Activated CD8-positive, alpha-beta memory T cell treated with anti-CD3 and anti-CD28 coated beads, Interleukin-2, amount 50 U/mL, for 1 hour (primary cell): ENCODE data around the gene LRRC8E.
"Not testable (repeated sequence)": the region's sequence is repeated elsewhere in the genome, so short reads cannot be mapped to it uniquely, and the experiment has no call there.

ENCODE experiments used
- DNase-seq: peaks from one replicate; pipeline ENCODE4 v3.0.0-alpha.2; 2020; ENCODE audit errors: extremely low read depth

LRRC8E gene

DNA sequence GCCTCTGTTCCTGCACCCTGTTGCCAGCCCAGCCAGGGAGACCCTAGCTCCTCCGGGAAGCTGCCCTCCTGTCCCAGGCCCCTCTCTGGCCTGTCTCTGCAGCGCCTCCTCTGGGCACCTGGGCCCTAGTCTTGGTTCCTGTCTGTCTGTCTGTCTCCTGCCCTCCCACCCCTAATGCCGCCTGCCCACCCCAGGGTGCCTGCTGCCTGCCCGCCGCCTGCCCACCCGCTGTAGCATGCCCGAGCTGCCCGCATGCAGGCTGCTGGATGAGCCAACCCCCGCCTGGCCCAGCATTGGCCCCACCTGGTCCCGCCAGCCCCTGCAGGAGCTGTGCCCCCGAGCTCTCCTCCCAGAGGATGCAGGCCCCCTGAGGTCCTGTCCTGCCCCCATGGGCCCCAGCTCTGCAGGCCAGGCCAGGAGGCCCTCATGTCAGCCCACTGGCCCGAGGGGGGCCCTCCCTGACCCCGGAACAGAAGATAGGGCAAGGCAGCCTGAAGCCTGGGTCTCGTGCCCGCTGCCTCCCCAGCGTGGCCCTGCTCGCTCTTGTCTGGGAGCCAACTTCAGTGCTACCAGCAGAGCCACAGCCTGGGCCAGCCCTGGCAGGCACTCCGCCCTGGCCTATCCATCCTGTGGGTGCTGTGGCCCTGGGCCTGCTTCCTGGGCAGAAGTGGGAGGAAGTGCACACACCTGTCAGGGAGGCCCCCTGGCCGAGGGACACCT is 20.6 kb downstream of the LRRC8E start:
- no peak for DNase-seq

GRCh38 chr19:7909471-7910067 is 21.3 kb downstream of the LRRC8E start:
- DNase-seq, result no peak

GRCh38 chr19:7910321-7911161 is 22.2 kb downstream of the LRRC8E start:
- no peak for DNase-seq

DNA sequence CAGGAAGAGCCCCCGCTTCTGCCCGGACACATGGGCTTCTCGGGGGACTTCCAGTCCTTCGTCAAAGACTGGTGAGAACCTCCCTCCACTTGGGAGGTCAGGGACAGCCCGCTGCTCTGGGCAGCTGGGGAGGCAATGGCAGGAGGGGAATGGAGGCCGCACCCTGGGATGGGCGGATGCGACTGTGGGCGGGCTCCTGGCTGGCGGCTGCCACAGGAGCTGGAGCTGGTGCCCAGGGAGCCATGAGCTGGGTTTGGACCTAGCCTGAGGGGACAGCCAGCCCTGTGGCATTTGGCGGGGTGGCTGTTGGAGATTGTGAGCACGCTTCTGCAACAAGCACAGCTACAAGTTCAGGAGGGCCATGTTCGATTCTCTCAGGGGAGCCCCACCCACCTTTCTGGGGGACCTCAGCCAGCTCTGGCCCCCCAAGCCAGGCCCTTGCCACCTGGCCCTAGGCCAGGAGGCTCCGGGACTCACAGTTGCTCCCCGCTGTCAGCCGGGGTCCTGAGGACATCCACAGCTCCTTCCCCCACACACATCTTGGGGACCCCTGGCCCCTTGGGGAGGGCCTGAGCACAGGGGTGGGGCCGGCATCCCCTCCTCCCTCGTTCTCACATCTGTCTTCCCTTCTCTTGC is 23.3 kb downstream of the LRRC8E start:
- no peak for DNase-seq

DNA sequence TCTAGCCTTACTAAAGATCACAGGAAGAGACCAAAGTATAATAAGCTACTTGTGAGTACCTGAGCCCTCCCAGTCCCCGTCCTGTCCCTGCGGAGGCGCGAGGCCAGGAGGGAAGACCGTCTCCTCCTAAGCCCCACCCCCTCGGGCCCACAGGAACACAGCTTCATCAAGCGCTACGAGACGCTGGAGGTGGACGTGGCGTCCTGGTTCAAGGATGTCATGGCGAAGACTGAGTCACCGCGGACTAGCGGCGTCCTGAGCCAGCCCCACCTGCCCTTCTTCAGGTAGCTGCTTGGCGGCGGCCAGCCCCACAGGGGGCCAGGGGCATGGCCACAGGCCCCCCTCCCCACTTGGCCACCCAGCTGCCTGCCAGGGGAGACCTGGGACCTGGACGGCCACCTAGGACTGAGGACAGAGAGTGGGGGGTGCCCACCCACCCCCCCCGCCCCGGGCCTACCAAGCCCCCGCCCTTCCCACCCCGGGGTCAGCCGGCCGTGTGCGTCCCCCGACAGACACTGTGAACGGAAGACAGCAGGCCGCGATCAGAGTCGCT is 23.9 kb downstream of the LRRC8E start:
- DNase-seq, result no peak

- DNase-seq, result no peak
These were observed 24.6 kb downstream of the LRRC8E start for GRCh38 chr19:7912697-7913564.

DNA sequence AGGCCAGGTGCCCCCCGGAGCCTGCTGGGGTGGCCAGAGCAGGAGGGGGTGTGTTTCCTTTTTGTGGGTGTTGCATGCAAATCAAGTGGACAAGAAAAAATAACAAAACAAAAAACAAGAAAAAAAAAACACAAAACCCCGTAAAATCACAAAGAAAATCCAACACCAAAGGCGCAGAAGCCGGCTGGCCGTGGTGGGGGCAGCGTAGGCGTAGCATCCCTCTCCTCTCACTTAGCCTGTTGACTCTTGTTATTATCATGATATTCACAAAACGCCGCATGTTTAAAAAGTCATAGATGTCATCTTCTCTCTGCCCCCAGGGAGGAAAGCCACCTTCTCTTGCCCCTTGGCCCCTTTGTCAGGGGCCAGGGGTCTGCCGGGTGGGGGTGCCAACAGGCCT is 25.3 kb downstream of the LRRC8E start:
- DNase-seq, result no peak

DNA sequence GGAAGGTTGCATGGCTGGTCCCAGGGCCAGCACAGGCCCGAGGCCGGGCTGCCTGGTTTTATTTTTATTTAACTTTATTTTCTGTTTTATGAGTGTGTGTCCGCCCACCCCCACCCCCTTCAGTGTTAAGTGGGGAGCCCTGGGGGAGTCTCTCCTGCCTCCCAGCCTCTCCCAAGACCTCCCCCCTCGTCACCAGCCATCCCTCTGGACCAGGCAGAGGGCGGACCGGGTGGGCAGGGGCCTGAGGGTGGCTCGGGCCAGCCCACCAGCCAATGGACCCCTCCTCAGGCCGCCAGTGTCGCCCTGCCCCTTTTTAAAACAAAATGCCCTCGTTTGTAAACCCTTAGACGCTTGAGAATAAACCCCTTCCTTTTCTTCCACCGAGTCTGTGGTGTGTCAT is 25.8 kb downstream of the LRRC8E start:
- DNase-seq, result no peak

- no peak for DNase-seq
These were observed 26.3 kb downstream of the LRRC8E start, which contains the start of gene TGFBR3L for GRCh38 chr19:7914598-7915045. Gene TGFBR3L (plus strand): TSS chr19:7914830.

DNA sequence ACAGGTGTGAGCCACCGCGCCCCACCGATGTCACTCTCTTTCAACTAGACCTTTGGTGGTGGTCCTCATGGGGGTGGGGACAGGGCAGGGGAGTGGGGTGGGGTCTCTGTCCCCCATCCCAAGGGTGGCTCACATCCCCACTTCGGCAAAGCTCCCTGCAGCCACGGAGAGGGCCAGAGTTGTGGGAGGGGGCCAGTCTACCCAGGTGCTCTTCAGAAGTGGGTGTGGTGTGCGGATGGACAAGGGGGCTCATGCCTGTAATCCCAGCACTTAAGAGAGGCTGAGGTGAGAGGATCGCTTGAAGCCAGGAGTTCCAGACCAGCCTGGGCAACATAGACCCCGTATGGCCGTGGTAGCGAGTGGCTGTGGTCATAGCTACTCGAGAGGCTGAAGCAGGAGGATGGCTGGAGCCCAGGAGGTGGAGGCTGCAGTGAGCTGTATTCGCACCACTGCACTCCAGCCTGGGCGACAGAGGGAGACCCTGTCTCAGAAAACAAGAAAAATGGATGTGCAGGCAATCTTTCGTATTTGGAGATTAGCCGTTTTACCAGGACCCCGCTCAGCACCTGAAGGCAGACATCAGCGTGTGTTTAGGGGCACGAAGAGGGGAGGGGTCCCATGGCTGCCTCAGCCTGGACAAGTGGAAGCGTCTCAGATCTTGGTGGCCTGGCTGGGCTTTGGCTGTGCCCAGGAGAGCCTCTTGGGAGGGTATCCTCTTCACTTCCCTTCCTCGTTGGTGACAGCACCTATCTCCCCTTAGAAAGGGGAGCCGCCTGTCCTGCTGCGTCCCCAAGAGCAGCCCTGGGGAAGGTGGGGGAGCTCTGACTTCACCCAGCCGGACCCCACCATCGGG is 27.2 kb downstream of the LRRC8E start:
- no peak for DNase-seq

DNA sequence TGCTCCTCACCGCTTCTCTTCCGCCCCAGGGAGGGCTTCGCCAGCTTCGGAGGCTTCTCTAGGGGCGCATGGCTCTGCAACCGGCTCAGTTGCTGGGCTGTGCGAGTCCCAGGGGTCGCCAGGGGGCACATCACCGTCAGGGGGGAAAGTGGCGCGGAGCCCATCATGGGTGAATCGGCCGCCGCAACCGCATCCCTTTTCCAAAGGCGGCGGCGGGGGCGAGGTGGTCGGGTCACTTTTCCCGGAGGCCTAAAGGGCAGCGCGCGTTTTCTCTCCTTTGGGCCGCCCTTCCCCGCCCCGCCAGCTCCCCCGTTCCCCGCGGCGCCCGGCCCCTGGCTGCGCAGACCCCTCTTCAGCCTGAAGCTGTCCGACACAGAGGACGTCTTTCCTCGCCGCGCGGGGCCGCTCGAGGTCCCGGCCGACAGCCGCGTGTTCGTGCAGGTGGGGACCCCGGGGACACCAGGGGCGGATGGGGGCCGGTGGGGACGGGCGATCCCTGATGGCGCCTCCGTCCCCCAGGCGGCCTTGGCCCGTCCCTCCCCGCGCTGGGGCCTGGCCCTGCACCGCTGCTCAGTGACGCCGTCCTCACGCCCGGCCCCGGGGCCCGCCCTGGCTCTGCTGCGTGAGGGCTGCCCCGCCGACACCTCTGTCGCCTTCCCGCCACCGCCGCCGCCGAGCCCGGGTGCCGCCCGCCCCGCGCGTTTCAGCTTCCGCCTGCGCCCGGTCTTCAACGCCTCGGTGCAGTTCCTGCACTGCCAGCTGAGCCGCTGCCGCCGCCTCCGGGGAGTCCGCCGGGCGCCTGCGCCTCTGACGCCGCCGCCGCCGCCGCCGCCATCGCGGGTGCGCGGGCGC is 28.0 kb downstream of the LRRC8E start:
- DNase-seq, result no peak

DNA sequence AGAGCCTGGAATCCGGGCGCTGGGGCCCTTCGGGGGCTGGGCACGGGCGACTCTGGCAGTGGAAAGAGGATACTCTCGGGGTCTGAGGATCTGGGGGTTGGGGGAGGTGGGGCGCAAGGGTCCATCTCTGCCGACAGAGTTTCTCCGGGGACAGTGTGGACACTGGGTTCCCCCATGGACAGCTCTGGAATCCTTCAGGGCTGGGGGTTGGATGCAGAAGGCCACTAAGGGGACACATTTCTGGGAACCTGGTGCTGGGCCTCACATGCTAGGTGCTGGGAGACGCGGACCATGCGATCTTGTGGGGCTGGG is 28.6 kb downstream of the LRRC8E start:
- DNase-seq, result no peak

DNA sequence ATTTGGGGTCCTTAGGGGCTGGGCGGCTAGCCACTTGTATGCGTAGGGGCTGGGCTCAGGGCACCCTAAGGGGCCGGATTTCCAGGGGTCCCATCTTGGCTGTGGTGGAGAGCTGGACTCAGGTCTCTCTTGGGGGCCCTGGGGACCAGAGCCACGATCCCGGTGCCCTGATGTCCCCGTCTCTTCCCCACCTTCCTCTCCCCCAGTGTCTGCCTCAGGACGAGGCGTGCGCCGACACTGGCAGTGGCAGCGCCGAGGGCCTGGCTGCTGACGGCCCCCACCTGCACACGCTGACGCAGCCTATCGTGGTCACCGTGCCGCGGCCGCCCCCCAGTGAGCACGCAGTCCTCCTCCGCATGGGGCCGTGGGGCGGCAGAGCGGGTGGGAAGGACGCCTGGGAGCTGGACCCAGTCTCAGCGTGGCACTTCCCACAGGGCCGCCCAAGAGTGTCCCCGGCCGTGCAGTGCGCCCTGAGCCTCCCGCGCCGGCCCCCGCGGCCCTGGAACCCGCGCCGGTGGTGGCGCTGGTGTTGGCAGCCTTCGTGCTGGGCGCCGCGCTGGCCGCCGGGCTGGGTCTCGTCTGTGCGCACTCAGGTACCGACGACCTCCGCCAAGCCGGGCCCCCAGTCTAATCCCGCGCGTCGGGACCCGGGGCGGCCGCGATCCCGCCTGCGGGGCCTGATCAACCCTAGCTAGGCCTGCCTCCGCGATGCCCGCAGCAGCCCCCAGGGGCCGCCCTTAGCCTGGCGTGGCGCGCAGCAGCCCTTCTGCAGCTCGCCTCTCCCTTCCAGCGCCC is 29.2 kb downstream of the LRRC8E start:
- no peak for DNase-seq

GRCh38 chr19:7918062-7918614 is 29.8 kb downstream of the LRRC8E start:
- not testable (repeated sequence) for DNase-seq

DNA sequence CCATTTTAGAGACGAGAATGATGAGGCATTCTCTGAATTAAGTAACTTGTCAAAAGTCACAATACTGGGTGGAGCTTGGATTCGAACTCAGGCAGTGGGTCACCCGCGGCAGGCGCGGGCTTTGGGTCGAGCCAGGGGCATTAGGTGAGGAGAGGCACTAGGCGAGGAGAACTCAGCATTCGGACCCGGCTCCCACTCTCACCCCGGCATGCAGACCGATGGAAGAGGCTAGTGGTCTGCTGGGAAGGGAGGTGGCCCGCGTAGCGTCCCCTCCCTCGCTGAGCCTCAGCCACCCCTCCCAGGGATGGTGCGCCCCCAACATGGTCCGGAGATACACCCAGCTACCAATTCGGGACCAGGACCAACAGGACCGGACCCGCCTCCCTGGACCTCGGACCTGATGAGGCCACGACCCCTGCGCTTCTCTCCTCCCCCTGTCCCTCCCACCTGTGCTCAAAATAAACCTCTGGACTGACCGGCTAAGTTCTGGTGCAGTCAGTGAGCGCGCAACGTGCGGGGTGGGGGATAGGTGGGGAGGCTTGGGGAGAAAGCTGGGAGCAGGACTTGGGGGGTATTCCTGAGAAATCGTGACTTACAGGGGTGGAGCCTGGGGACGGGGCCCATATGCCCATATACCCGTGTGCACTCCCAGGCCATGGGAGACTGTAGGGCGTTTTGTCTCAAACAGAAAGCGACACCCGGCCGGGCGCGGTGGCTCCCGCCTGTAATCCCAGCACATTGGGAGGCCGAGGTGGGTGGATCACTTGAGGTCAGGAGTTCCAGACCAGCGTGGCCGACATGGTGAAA is 30.5 kb downstream of the LRRC8E start:
- DNase-seq, result no peak

DNA sequence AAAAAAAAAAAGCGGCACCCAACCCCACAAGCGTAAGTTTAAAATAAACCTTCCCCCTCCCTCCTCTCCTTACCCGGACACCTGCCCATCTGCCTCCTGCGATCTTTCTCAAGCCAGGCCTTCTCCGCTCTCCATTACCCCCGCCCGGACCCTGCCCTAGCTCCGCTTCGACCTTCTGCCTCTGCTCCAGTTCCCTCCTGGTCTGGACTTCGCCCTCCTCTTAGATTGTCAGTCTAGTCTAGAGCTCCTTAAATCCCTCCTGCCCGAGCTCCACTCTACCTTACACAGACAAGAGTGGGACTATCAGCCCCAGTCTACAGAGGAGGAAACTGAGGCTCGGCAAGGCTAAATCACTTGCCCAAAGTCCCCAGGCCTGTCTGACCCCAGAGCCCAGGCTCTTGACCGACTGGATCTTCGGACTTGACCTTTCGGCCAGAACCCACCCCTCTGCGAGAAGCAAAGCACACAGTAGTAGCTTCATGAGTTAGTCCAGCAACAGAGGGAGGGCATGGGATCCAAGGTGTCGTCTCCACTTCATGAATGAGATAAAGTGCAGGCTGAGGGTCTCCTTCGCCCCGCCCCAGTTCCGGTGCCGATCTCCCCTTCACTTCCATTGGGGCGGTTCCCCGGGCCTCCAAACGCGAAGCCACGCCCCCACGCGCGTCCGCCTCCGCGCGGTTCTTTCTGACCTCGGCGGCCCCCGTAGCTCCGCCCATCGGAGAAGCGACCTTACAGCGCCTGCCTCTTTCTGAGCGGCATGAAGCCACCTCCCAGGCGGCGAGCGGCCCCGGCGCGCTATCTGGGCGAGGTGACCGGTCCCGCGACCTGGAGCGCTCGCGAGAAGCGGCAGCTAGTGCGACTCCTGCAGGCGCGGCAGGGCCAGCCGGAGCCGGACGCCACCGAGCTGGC is 31.6 kb downstream of the LRRC8E start, which contains the start of gene SNAPC2:
SNAPC2 (plus strand) TSS at position 729 of the 909 bp plus-strand sequence; CDS start at position 758, 29 bp downstream.
- DNase-seq, result peak; percentile 90
